ENCODE results near the gene G6PC1.

Gene G6PC1

DNA sequence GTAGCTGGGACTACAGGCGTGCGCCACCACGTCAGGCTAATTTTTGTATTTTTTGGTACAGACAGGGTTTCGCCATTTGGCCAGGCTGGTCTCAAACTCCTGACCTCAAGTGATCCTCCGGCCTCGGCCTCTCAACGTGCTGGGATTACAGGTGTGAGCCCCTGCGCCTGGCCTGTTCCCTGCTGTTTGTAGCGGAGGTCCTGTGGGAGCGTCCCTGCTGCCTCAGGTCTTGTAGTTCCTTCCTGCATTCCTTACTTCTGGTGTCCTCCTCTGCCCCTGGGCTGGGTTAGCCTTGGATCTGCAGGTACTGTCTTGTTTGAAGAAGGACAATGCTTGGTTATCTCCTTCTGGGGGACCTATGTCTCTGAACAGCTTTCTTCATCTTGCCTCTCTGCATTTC, 23.6 kb upstream of the G6PC1 start:
- H3K79me2 ChIP-seq (ENCODE audit: control insufficient read depth, insufficient read depth, low read length, poor library complexity) = no peaks in the 10 kb centered on the region
- peaks cover 0 to 5% of the 10 kb centered on the region in 2 experiments for H3K4me1 ChIP-seq (ENCODE audit: control insufficient read depth in 1 of 2, insufficient read depth in 2 of 2, low read length in 2 of 2)
- H3K36me3 ChIP-seq (ENCODE audit: control insufficient read depth in 1 of 2, insufficient read depth in 2 of 2, low read length in 2 of 2) = no peaks in the 10 kb centered on the region
- DNase-seq = peak in 1 of 2 donors; percentile 3
- H2AK5ac ChIP-seq (ENCODE audit: low read length) = no peak overlapping the region
- no peak overlapping the region for H3K9ac ChIP-seq (ENCODE audit: low read length)
- no peak overlapping the region for H3K4me3 ChIP-seq (ENCODE audit: low read depth, low read length)
- H3K18ac ChIP-seq (ENCODE audit: low read length) = no peak overlapping the region
- no peak overlapping the region for H3K23ac ChIP-seq (ENCODE audit: low read length)
- H3K79me1 ChIP-seq (ENCODE audit: low read length) = no peaks in the 10 kb centered on the region
- no peak overlapping the region for H3K4ac ChIP-seq (ENCODE audit: low read depth, low read length)
- no peak overlapping the region for H4K12ac ChIP-seq (ENCODE audit: low read depth, low read length)
- no peak overlapping the region for H2BK120ac ChIP-seq (ENCODE audit: insufficient read depth, low read length, poor library complexity)
- no peak overlapping the region for H3K4me2 ChIP-seq (ENCODE audit: low read length)
- peaks cover 2% of the 10 kb centered on the region for H3K27me3 ChIP-seq (ENCODE audit: insufficient read depth, low read length)
- H3K14ac ChIP-seq (ENCODE audit: low read length) = no peak overlapping the region
- no peak overlapping the region for H2AFZ ChIP-seq (ENCODE audit: insufficient read depth, low read length, poor library complexity)
- no peak overlapping the region for H4K8ac ChIP-seq (ENCODE audit: low read depth, low read length)
- no peak overlapping the region for H4K91ac ChIP-seq (ENCODE audit: low read depth, low read length)
- no CpG with 5 or more reads among the region's 10 CpGs for WGBS (ENCODE audit: extremely low coverage, insufficient coverage, insufficient read length)
- H2BK5ac ChIP-seq (ENCODE audit: low read depth, low read length, poor library complexity) = no peak overlapping the region
- H2BK12ac ChIP-seq (ENCODE audit: low read length) = no peak overlapping the region
- no peak overlapping the region for H3K27ac ChIP-seq (ENCODE audit: low read depth, low read length)
- no peaks in the 10 kb centered on the region for H3K9me3 ChIP-seq (ENCODE audit: insufficient read depth, low read depth, low read length)

GRCh38 chr17:42878123-42878880, 22.3 kb upstream of the G6PC1 start:
- H4K12ac ChIP-seq (ENCODE audit: low read depth, low read length) = no peak overlapping the region
- no peak overlapping the region for H4K91ac ChIP-seq (ENCODE audit: low read depth, low read length)
- no peaks in the 10 kb centered on the region for H3K79me2 ChIP-seq (ENCODE audit: control insufficient read depth, insufficient read depth, low read length, poor library complexity)
- no peak overlapping the region for H3K4me3 ChIP-seq (ENCODE audit: low read depth, low read length)
- H3K27me3 ChIP-seq (ENCODE audit: insufficient read depth, low read length) = peaks cover 2% of the 10 kb centered on the region
- no peak overlapping the region for H2BK12ac ChIP-seq (ENCODE audit: low read length)
- no peak overlapping the region for H3K18ac ChIP-seq (ENCODE audit: low read length)
- H2AK5ac ChIP-seq (ENCODE audit: low read length) = no peak overlapping the region
- H3K4me1 ChIP-seq (ENCODE audit: control insufficient read depth in 1 of 2, insufficient read depth in 2 of 2, low read length in 2 of 2) = peaks cover 0 to 5% of the 10 kb centered on the region in 2 experiments
- H3K14ac ChIP-seq (ENCODE audit: low read length) = no peak overlapping the region
- no peak overlapping the region for H2BK5ac ChIP-seq (ENCODE audit: low read depth, low read length, poor library complexity)
- no peaks in the 10 kb centered on the region for H3K9me3 ChIP-seq (ENCODE audit: insufficient read depth, low read depth, low read length)
- H3K36me3 ChIP-seq (ENCODE audit: control insufficient read depth in 1 of 2, insufficient read depth in 2 of 2, low read length in 2 of 2) = no peaks in the 10 kb centered on the region
- H2BK120ac ChIP-seq (ENCODE audit: insufficient read depth, low read length, poor library complexity) = no peak overlapping the region
- H3K23ac ChIP-seq (ENCODE audit: low read length) = no peak overlapping the region
- no peaks in the 10 kb centered on the region for H3K79me1 ChIP-seq (ENCODE audit: low read length)
- H2AFZ ChIP-seq (ENCODE audit: insufficient read depth, low read length, poor library complexity) = no peak overlapping the region
- no peak overlapping the region for H3K4me2 ChIP-seq (ENCODE audit: low read length)
- H3K4ac ChIP-seq (ENCODE audit: low read depth, low read length) = no peak overlapping the region
- peak in 1 of 2 donors; percentile 27 for DNase-seq
- H3K9ac ChIP-seq (ENCODE audit: low read length) = no peak overlapping the region
- no CpG with 5 or more reads among the region's 13 CpGs for WGBS (ENCODE audit: extremely low coverage, insufficient coverage, insufficient read length)
- H3K27ac ChIP-seq (ENCODE audit: low read depth, low read length) = no peak overlapping the region
- no peak overlapping the region for H4K8ac ChIP-seq (ENCODE audit: low read depth, low read length)

DNA sequence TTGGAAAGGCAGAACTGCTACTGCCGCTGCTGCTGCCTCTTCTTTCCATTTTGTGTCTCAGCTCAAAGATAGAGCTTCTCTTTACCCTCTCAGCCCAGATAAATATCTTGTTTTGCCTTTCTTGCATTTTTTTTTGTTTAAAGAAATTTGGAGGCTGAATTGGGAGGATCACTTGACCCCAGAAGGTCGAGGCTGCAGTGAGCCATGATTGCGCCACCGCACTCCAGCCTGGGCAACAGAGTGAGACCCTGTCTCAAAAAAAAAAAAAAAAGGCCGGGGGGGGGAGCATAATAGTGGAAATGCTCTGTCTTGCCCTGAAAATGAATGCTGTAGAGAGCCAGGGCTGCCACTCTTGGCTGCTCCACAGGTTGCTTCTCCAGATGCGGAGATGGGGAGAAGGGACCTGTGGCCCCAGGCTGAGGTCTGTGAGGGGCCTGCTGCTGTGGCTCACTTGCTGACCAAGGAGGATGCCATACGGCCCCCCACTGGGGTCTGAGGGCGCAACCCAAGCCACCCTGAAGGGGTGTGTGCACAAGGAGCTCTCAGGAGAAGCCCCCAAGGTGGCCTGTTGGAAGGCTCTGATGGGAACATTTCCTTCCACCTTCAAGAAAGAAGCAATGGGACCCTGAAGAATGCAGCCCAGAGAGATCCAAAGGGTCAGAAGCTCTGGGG, 21.5 kb upstream of the G6PC1 start:
- H3K23ac ChIP-seq (ENCODE audit: low read length) = no peak overlapping the region

GRCh38 chr17:42879596-42879985, 21.0 kb upstream of the G6PC1 start:
- H2BK12ac ChIP-seq (ENCODE audit: low read length) = no peak overlapping the region
- H3K79me2 ChIP-seq (ENCODE audit: control insufficient read depth, insufficient read depth, low read length, poor library complexity) = no peaks in the 10 kb centered on the region
- H3K4ac ChIP-seq (ENCODE audit: low read depth, low read length) = no peak overlapping the region
- H3K4me1 ChIP-seq (ENCODE audit: control insufficient read depth in 1 of 2, insufficient read depth in 2 of 2, low read length in 2 of 2) = peaks cover 0 to 5% of the 10 kb centered on the region in 2 experiments
- H2BK120ac ChIP-seq (ENCODE audit: insufficient read depth, low read length, poor library complexity) = no peak overlapping the region
- no peak overlapping the region for H2AK5ac ChIP-seq (ENCODE audit: low read length)
- H3K4me2 ChIP-seq (ENCODE audit: low read length) = no peak overlapping the region
- no peaks in the 10 kb centered on the region for H3K79me1 ChIP-seq (ENCODE audit: low read length)
- no peak for DNase-seq
- H3K14ac ChIP-seq (ENCODE audit: low read length) = no peak overlapping the region
- H3K36me3 ChIP-seq (ENCODE audit: control insufficient read depth in 1 of 2, insufficient read depth in 2 of 2, low read length in 2 of 2) = no peaks in the 10 kb centered on the region
- H3K27me3 ChIP-seq (ENCODE audit: insufficient read depth, low read length) = peaks cover 2% of the 10 kb centered on the region
- H3K9ac ChIP-seq (ENCODE audit: low read length) = no peak overlapping the region
- no peaks in the 10 kb centered on the region for H3K9me3 ChIP-seq (ENCODE audit: insufficient read depth, low read depth, low read length)
- WGBS (ENCODE audit: extremely low coverage, insufficient coverage, insufficient read length) = no CpG with 5 or more reads among the region's 6 CpGs
- no peak overlapping the region for H2BK5ac ChIP-seq (ENCODE audit: low read depth, low read length, poor library complexity)
- H4K12ac ChIP-seq (ENCODE audit: low read depth, low read length) = no peak overlapping the region
- no peak overlapping the region for H3K18ac ChIP-seq (ENCODE audit: low read length)
- no peak overlapping the region for H2AFZ ChIP-seq (ENCODE audit: insufficient read depth, low read length, poor library complexity)
- no peak overlapping the region for H4K8ac ChIP-seq (ENCODE audit: low read depth, low read length)
- H4K91ac ChIP-seq (ENCODE audit: low read depth, low read length) = no peak overlapping the region
- H3K4me3 ChIP-seq (ENCODE audit: low read depth, low read length) = no peak overlapping the region
- no peak overlapping the region for H3K23ac ChIP-seq (ENCODE audit: low read length)
- no peak overlapping the region for H3K27ac ChIP-seq (ENCODE audit: low read depth, low read length)

More for the DNA sequence above, 21.5 kb upstream of the G6PC1 start:
- H3K9ac ChIP-seq (ENCODE audit: low read length) = no peak overlapping the region
- H3K9me3 ChIP-seq (ENCODE audit: insufficient read depth, low read depth, low read length) = no peaks in the 10 kb centered on the region
- no peak overlapping the region for H4K12ac ChIP-seq (ENCODE audit: low read depth, low read length)
- no peaks in the 10 kb centered on the region for H3K79me2 ChIP-seq (ENCODE audit: control insufficient read depth, insufficient read depth, low read length, poor library complexity)
- no peak overlapping the region for H3K4me2 ChIP-seq (ENCODE audit: low read length)
- no peak overlapping the region for H2BK12ac ChIP-seq (ENCODE audit: low read length)
- no peak overlapping the region for H3K27ac ChIP-seq (ENCODE audit: low read depth, low read length)
- no peak for DNase-seq
- no peak overlapping the region for H3K4ac ChIP-seq (ENCODE audit: low read depth, low read length)
- H3K36me3 ChIP-seq (ENCODE audit: control insufficient read depth in 1 of 2, insufficient read depth in 2 of 2, low read length in 2 of 2) = no peaks in the 10 kb centered on the region
- H2BK120ac ChIP-seq (ENCODE audit: insufficient read depth, low read length, poor library complexity) = no peak overlapping the region
- no peak overlapping the region for H4K8ac ChIP-seq (ENCODE audit: low read depth, low read length)
- no peak overlapping the region for H2AK5ac ChIP-seq (ENCODE audit: low read length)
- H3K27me3 ChIP-seq (ENCODE audit: insufficient read depth, low read length) = peaks cover 2% of the 10 kb centered on the region
- no CpG with 5 or more reads among the region's 8 CpGs for WGBS (ENCODE audit: extremely low coverage, insufficient coverage, insufficient read length)
- H3K4me1 ChIP-seq (ENCODE audit: control insufficient read depth in 1 of 2, insufficient read depth in 2 of 2, low read length in 2 of 2) = peaks cover 0 to 5% of the 10 kb centered on the region in 2 experiments
- no peak overlapping the region for H2BK5ac ChIP-seq (ENCODE audit: low read depth, low read length, poor library complexity)
- no peak overlapping the region for H3K18ac ChIP-seq (ENCODE audit: low read length)
- H3K79me1 ChIP-seq (ENCODE audit: low read length) = no peaks in the 10 kb centered on the region
- H4K91ac ChIP-seq (ENCODE audit: low read depth, low read length) = no peak overlapping the region
- H2AFZ ChIP-seq (ENCODE audit: insufficient read depth, low read length, poor library complexity) = no peak overlapping the region
- no peak overlapping the region for H3K4me3 ChIP-seq (ENCODE audit: low read depth, low read length)
- no peak overlapping the region for H3K14ac ChIP-seq (ENCODE audit: low read length)

Measured in trophoblast cell (in vitro differentiated cells and primary cell).